NCI-H1048 (cell line): ENCODE measurements around the gene C1orf226.
"Not testable (repeated sequence)": the region's sequence is repeated elsewhere in the genome, so short reads cannot be mapped to it uniquely, and the experiment has no call there.

Experiments
- DNase-seq: peaks from one replicate; lab custom pipeline; 2025; lab: John Stamatoyannopoulos, UW

C1orf226 gene, protein sequence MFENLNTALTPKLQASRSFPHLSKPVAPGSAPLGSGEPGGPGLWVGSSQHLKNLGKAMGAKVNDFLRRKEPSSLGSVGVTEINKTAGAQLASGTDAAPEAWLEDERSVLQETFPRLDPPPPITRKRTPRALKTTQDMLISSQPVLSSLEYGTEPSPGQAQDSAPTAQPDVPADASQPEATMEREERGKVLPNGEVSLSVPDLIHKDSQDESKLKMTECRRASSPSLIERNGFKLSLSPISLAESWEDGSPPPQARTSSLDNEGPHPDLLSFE

DNA sequence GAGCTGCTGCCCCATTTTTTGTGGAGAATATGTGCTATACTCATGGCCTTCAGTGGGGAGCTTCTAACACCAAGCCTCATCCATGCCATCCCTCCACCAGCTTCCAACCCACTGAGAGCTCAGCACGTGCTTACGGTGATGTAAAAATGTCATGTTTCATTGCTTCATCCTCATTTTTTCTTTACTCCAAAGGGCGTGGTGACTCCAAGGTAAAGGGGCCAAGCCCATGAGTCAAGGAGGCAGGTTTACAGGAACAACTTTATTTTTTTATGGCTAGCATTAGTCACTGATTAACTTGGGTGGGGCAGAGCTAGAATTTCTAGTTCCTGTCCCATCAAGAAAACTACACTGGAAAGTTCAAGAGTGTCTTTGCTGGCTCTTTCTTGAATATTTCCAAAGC lies at the start of gene C1orf226:
Gene C1orf226, plus strand, starts transcription at position 346 of the 400 bp plus-strand sequence. CDS start 174 bp downstream, outside the sequence.
- no peak for DNase-seq

DNA sequence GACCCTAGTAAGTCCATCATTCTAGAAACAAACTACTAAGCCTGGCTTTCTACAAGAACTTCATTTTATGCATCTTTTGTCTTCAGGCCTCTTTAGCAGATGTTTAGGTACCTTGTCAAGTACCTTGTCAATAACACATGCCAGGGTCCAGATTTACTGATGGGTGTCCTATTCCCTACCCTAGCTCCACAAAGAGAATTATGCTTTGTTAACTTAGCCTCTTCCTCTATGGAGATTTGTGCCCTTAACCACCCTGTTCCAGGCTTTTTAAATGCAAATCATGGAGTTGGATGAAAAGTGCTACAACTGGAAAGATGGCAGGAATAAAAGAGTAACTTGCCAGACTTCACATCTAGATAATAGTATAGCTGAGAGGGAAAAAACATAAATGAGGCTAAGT lies 47.5 kb upstream of the C1orf226 start:
- no peak for DNase-seq

DNA sequence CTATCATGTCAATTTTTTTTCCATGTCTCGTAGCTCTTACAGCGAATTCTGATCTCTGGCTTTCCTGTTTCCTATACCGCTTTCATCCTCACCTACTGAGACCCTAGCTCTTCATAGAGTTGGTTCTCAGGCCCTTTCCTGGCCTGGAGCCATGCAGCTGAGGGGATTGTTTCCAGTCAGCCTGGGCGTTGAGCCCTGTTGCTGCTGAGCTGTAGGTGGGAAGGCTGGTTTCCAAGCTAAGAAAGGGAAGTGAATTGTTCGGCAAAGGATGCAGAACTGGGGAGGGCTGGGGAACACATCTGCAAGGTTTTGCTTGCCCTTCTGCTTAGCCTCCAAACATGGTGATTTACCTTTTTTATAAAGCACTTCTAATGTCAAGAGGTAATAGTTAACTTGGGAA lies 46.4 kb upstream of the C1orf226 start:
- DNase-seq: no peak

DNA sequence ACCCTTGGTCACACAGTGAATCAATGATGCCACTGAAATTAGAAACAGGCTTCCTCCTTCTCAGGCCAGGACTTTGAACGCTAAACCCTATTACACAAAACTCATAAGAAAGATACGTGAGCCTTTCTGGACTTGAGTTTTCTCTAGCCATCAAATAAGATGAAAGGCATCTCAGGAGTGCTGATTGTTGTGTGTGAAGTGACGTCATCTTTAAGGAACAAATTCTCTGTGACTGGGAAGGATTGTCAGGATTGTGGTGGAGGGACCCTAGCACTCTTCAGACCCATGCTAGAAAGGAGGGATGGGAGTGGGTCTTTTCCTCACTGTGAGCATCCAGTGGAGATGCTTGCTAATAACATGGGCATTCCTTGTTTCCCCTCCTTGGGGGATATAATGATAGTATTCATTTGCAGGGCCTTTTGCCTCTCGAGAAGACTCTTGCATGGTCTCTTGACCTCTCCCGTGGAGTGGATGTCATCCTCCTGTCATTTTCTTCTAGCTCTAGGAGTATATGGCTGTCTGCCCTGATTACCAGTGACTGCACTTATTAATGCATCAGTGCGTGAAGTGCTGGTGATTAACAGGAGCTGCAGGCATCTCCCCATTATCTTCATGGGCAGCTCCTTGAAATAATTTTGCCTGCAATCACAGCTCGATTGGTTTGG lies 44.8 kb upstream of the C1orf226 start:
- DNase-seq: no peak

DNA sequence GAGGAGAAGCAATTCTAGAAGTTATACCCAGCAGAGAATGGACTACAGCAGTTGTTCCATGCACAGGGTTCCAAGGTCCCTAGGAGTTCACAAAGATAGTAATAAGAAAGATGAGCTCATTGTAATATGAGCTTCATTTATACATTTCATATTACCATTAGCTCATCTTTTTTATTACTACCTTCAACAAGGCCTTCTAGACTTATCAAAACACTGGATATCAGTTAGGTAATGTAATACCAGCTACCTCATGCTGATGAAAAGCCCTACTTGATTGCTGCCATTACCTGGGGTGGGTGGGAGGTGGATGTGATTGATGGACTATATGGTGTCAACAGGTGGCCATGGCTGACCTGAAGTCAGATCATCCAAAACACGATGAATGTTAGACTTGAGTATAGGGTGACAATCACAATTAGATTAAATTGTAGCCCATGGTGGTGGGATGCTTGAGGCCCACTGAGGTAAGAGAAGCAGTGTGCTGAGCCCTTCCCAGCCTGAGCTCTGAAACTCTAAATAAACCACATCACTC lies 39.0 kb upstream of the C1orf226 start:
- no peak for DNase-seq

DNA sequence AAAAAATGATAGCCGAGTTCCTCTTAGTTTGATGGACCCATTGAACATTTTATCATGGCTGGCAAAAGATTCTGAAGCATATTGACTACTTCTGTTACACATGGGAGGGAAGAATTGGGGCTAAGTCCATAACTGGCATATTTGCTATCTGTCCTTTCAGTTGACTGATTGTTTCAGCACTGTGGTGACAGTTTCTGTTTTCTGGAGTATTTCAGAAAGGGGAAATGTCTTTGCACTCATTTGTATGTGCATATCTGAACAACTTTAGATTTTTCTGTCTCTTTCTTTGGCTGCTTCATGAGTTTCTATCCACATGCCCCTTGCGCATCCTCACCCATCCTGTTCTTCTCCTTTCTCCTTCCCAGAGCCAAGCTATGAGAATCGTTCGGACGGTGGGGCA lies 38.1 kb upstream of the C1orf226 start:
- no peak for DNase-seq

DNA sequence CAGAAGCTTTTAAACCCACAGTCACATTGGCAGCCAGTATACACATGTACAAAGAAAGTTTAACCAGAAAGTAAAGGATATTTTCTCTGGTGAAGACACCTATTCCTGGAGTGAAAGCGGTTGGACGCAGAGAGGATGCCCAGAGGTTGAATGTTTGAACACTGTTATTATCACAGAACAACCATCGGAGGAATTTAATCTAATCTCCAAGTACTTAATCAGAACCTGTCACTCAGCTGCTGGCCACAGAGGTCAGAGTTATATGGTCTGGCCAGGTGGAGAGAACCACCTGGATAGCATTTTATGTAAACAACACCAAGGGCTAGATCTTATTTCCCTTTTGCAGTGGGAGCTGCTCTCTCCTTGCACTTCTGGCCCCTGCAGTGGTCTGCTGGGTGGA lies 34.2 kb upstream of the C1orf226 start:
- DNase-seq: no peak

DNA sequence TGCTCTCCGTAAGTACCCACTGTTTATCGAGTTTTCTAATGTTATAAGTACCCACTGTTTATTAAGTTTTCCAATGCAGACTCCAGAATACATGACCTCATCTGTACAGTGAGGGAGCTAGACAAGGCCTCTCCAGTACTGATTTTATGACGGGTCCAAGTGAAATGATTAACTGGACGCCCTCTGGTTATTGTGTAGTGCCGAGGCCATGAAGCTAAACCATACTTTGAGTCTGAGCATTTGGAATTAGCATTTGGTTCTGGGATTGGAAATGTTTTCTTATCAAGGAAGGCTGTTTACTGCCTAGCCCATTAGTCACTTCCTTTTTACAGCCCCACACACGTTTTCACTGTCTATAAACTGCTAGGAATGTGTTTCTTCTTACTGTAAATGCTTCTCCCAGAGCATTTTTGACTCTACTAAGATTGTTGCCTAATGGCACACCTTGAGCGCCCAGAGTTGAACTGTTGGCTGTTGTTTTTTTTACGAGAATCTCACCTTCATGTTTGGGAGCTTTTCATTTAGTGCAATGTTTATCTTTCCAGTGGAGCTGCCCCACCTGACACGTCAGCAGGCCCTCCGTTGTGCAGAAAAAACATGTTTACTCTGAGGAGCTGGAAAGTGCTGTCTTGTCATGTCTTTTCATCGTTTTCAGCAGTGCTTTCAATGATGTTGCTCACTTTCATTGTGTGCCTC lies 31.7 kb upstream of the C1orf226 start:
- no peak for DNase-seq

DNA sequence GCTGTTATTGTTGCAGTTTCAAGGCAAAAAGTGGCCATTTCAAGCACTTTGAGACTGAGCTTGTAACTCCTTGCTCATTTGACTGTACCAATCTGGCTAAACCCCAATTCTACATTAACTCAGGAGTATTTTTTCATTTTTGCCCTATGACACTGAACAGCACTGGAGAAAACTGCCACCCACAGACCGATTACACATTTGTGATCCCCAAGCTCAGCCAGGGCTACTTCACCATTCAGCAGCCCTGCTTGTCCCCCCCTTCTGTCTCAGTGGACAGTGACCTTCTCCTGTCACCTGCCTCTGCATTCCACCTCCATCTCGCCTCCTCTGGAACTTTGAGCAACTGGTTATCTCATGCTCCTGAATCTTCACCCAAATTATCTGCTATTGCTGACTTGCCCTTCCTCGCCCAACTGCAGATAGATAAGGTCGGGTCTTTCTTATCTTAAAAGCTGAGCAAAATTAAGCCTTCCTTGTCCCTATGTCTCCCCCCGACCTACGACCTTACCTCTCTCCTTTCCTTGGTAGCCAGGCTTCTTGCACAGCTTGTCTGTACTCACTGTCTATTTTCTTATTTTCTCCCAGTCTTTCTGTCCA lies 30.2 kb upstream of the C1orf226 start:
- no peak for DNase-seq

DNA sequence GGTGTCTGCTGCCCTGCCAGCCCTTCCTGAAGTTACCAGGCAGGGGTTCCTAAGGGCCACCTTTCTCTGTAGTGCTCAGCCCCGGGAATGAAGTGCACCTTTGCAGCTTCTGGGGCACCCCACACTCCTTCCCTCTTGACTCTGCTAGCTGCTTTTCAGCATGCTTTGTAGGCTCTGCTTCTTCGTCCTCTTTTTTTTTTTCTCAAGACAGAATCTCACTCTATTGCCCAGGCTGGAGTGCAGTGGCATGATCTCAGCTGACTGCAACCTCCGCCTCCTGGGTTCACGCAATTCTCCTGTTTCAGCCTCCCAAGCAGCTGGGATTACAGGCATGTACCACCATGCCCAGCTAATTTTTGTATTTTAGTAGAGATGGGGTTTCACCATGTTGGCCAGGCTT lies 29.7 kb upstream of the C1orf226 start:
- not testable (repeated sequence) for DNase-seq

DNA sequence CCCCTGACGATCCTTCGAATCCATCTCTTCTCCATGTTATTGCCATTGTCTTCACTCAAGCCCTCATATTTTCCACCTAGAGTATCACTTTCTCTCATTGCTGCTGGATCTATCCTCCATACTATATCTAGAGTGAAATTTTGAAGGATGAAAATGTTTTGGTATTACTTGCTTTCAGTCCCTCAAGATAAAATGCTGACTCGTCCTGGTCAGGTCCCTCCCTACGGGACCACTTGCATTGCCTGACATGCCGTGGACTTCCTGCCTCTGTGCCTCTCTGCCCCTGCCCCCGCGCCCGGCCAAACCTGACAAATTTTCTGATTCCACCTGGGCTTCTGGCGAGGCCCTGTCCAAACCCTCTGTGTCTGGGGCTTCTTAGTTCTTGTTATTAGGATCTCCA lies 28.4 kb upstream of the C1orf226 start:
- DNase-seq: no peak

DNA sequence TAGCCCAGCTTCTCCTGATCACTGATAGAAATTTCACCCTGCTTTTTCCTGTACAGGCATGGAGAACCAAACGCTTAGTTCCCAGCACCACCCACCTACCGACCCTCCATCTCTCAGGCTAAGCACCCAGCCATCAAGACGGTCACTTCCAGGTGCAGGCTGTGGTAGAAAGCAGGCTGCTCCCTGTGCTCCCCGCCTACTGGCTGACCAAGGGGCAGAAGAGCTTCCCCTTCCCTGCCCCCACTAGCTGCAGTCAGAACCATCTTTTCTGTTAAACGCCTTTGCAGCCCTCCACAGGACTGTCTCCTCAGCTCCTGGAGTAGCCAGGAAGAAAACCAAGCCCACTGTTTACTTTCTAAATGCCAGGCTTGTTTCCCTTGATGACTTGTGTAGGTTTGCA lies 27.8 kb upstream of the C1orf226 start:
- DNase-seq: no peak

DNA sequence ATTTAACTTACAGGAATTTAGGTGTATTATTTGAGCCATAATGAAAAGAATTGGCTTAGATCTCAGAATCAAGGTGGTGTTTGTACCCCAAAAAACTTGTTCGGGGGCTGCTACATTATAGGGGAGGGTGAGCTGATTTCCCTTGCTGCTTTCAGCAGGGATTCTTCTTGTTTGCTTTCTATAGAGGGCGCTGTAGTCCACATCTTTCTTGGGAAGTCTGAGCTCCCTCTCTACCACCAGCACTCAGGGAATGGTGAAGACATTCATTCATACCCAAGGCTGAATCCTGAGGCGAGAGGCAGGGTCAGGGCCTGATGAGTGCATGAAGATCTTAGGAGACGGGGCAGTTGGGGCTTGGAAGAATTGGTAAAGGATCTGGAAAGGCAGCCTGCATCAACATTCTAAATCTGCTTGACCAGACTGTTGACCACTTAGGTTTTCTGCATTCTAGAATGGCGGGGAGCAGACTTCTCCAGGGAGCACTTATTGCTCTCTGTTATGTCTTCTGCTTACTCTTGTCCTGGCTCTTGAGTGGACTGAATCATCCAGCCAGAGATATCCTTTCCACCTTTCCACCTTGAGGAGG lies 23.8 kb upstream of the C1orf226 start:
- DNase-seq: no peak

DNA sequence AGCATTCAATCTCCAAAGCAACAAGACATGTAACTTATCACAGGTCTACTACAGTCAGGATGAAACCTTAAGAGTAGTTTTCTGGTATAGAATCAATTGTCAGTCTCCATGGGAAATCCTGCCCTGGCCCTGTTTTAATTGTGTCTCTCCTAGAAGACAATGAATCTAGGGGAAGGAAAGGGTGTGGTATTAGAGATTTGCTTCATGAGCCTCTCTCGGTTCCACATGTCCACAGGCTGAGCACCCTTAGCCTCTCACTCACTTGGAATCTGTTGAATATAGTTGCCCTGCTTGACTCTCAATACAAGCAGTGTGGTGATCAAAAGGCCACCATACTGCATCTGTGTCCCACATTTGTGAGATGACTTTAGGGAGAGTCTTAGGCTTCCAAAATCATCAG lies 22.6 kb upstream of the C1orf226 start:
- DNase-seq: no peak

DNA sequence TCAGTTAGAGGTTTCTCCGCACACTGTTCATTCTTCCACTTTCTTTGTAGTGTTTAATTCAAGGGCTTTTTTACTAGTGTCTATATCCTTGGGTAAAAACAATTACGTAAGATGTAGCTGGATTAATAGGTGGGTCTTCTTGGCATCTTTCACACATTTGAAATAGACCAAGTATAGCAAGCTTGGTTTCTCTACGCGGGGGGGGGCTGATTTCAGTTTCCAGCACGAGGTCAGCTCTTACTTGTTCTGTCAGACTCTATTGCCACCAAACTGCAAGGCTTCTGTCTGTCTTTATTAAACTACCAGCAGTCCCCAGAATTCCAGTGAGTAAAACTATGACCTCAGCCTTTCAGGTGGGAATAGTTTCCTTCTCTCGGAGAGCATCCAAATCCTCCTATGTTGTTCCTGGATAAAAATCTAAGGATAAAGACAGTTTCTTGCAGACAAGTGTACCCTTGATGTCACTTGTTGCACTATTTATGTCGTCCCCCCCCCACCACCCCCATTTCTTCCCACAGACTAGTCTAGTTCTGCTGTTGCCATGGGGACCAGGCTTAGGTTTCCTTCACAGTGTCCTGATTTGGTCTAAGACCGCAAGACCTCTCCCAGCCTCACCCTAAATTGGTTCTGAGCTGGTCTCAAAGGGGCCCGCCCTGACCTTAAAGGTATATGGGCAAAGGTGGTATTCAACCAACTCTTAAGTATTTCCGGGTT lies 21.8 kb upstream of the C1orf226 start:
- DNase-seq: no peak

DNA sequence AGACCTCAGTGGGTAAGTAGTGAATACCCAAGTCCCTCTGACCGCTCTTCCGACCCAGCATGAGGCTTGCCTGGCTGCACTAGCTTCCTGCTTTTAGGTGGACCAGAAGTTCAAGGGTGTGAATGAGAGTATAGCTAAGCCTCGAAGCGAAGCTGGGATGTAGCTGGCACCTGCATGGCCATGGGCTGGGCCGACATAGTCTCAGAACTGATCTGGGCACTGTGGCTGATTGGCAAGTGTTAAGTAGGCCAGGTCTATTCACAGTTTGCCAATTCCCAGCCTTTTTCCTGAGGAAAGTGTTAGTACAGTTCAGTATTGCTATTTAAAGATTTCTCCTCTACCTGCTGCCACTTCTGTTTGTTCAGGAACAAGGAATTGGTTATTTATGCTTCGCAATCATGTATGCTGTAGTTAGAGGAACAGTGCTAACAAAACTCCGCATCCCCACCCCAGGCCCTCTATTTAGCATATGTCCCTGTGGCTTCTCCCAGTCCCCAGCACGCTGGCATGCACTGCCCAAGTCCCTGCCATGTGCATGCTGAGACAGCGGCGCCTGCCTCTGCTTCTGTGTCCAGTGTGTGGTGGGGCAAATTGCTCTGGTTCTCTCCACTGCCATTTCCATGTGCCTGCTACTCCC lies 21.2 kb upstream of the C1orf226 start:
- no peak for DNase-seq

DNA sequence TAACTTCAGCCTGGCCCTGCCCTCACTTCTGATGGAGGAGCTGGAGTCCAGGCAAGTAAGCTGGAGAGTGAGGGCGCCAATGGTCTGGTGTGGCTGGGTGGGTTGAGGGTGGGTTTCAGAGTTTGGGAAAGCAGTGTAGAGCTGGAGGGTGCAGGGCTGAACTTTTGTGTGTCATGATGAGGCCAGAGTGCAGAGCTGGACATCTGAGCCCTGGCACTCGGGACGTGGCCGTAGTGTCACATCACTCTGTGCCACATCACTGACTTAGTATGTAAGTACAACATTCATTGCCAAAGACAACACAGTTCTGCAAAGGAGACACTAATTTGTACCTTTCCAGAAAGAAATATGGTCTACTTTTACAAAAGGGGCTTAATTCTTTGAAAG lies 20.7 kb upstream of the C1orf226 start:
- DNase-seq: no peak

DNA sequence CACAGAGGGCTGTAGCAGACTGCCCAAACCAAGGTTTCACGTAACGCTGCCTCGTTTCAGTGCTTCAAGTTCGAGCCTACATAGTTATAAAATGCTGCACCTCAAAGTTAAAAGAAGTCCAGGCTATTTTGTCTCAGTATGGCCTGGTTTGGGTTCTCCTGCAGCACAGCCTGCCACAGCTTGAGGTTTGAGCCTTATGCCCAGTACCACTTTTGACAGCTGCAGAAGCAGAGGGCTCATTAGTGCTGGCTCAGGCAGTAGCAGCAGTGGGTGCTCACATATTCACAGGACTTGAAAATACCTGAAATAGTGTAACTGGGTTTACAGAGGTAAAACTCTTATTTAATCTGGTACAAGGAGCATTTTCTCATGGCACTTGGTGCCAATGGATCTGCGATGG lies 20.2 kb upstream of the C1orf226 start:
- DNase-seq: no peak

DNA sequence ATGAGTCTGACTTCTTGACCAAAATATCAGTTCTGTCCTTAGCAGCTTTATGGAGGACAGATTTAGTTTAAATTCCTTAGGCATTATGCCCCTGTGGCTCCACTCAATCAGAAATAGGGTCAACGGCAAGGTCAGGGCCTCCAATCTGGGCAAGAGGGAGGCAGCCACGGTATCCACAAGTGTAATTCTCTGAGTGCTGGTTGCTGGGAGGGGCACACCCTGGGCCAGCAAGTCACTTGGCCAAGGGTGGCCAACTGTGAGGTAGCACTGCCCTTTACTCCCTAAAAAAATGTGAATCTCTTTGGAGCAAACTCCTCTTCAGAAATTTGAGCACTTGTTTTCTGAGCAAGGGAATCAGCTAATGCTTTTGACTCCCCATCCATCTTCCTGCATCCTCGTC lies 17.7 kb upstream of the C1orf226 start:
- no peak for DNase-seq

DNA sequence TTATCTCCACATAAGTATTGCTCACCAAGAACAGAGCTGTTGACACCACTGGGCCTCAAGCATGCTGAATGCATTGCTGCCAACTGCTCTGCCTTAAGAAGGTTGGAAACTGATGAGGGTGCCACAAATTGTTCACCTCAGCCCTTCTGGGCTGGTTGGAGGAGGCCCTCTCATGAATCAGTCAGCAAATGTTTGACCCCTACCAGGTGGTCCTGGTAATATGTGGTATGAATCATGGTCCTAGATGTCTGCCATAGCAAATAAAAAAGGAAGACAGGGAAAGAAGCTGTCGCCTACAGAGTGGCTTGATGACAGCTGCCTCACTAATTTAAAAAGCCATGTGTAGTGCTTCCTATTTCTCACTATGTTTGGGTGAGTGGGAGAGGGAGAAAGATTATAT lies 17.0 kb upstream of the C1orf226 start:
- no peak for DNase-seq
